ENCODE results near the gene SPATA3.

SPATA3 gene

GRCh38 chr2:230954746-230955145 is 41.2 kb upstream of the SPATA3 start:
- Histone ChIP-seq H3K27ac (ENCODE audit: low read depth in 2 of 2, low read length in 2 of 2) (no peak overlapping the region), H3K4me3 (ENCODE audit: low read length in 2 of 2) (no peak overlapping the region), H3K4me1 (ENCODE audit: control insufficient read depth in 2 of 2, insufficient read depth in 2 of 2, low read length in 2 of 2) (no peaks in the 10 kb centered on the region), H3K9me3 (ENCODE audit: control insufficient read depth in 2 of 2, low read length in 2 of 2) (no peaks in the 10 kb centered on the region), H3K27me3 (ENCODE audit: control insufficient read depth in 2 of 2, insufficient read depth in 2 of 2, low read length in 2 of 2) (peaks cover 5 to 7% of the 10 kb centered on the region in 2 donors), H3K9ac (ENCODE audit: low read depth in 1 of 2, low read length in 2 of 2) (no peak overlapping the region), H3K36me3 (ENCODE audit: control insufficient read depth in 2 of 2, insufficient read depth in 2 of 2, low read length in 2 of 2) (no peaks in the 10 kb centered on the region)

GRCh38 chr2:230955163-230955737 is 40.7 kb upstream of the SPATA3 start:
- H3K27me3 ChIP-seq (ENCODE audit: control insufficient read depth in 2 of 2, insufficient read depth in 2 of 2, low read length in 2 of 2), result peaks cover 5 to 7% of the 10 kb centered on the region in 2 donors
- H3K4me1 ChIP-seq (ENCODE audit: control insufficient read depth in 2 of 2, insufficient read depth in 2 of 2, low read length in 2 of 2), result no peaks in the 10 kb centered on the region
- no peak overlapping the region for H3K27ac ChIP-seq (ENCODE audit: low read depth in 2 of 2, low read length in 2 of 2)
- no peaks in the 10 kb centered on the region for H3K9me3 ChIP-seq (ENCODE audit: control insufficient read depth in 2 of 2, low read length in 2 of 2)
- H3K36me3 ChIP-seq (ENCODE audit: control insufficient read depth in 2 of 2, insufficient read depth in 2 of 2, low read length in 2 of 2), result no peaks in the 10 kb centered on the region
- H3K4me3 ChIP-seq (ENCODE audit: low read length in 2 of 2), result no peak overlapping the region
- H3K9ac ChIP-seq (ENCODE audit: low read depth in 1 of 2, low read length in 2 of 2), result no peak overlapping the region

DNA sequence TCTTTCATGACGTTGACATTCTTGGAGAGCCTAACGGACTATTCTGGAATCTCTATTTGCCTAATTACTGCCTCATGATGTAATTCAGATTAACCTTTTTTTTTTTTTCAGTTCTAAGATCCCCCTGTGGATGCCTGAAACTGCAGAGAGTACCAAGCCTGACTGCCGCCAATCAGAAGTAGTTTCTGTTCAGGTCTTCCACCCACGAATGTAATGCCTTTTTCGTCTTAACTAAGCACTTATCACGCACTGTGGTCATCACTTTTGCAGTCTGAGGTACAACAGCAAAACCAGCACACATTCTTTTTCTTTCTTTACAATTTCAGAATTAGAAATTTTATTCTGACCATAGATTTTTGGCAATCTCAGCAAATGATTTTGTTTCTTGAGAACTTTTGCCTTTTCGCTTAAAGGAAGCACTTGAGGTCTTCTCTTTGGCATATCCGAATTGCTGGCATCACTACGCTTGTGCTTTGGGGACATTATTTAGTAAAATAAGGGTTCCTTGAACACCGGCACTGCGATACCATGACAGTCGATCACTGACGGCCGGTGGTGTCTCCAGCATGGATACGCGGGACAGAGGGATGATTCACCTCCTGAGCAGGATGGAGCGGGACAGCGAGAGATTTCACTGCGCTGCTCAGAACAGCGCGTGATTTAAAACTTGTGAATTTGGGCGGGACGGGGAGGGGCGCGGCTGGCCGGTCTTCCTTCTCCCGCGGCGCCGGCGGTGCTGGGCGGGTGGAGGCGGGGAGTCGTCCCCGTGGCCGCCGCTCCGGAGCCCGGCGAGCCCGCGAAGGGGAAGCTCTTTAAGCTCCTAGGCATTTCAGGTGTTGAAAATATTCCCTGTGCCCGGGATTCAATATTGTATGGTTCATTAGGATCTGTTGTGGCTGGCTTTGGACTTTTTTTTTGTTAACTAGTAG is 38.8 kb upstream of the SPATA3 start:
- no peaks in the 10 kb centered on the region for H3K36me3 ChIP-seq (ENCODE audit: control insufficient read depth in 2 of 2, insufficient read depth in 2 of 2, low read length in 2 of 2)
- H3K9me3 ChIP-seq (ENCODE audit: control insufficient read depth in 2 of 2, low read length in 2 of 2), result no peaks in the 10 kb centered on the region
- H3K4me1 ChIP-seq (ENCODE audit: control insufficient read depth in 2 of 2, insufficient read depth in 2 of 2, low read length in 2 of 2), result no peaks in the 10 kb centered on the region
- H3K4me3 ChIP-seq (ENCODE audit: low read length in 2 of 2), result peak overlapping the region; percentile 51 to 58
- no peak overlapping the region for H3K27ac ChIP-seq (ENCODE audit: low read depth in 2 of 2, low read length in 2 of 2)
- peak overlapping the region in 1 of 2 donors; percentile 37 for H3K9ac ChIP-seq (ENCODE audit: low read depth in 1 of 2, low read length in 2 of 2)
- H3K27me3 ChIP-seq (ENCODE audit: control insufficient read depth in 2 of 2, insufficient read depth in 2 of 2, low read length in 2 of 2), result peaks cover 5 to 7% of the 10 kb centered on the region in 2 donors

GRCh38 chr2:230957756-230958391 is 38.0 kb upstream of the SPATA3 start:
- H3K27me3 ChIP-seq (ENCODE audit: control insufficient read depth in 2 of 2, insufficient read depth in 2 of 2, low read length in 2 of 2), result peaks cover 5 to 7% of the 10 kb centered on the region in 2 donors
- peak overlapping the region in 1 of 2 donors; percentile 37 for H3K9ac ChIP-seq (ENCODE audit: low read depth in 1 of 2, low read length in 2 of 2)
- no peaks in the 10 kb centered on the region for H3K36me3 ChIP-seq (ENCODE audit: control insufficient read depth in 2 of 2, insufficient read depth in 2 of 2, low read length in 2 of 2)
- H3K4me3 ChIP-seq (ENCODE audit: low read length in 2 of 2), result peak overlapping the region in 1 of 2 donors; percentile 58
- H3K27ac ChIP-seq (ENCODE audit: low read depth in 2 of 2, low read length in 2 of 2), result no peak overlapping the region
- no peaks in the 10 kb centered on the region for H3K9me3 ChIP-seq (ENCODE audit: control insufficient read depth in 2 of 2, low read length in 2 of 2)
- no peaks in the 10 kb centered on the region for H3K4me1 ChIP-seq (ENCODE audit: control insufficient read depth in 2 of 2, insufficient read depth in 2 of 2, low read length in 2 of 2)

GRCh38 chr2:230958820-230959756 is 36.8 kb upstream of the SPATA3 start:
- no peak overlapping the region for H3K9ac ChIP-seq (ENCODE audit: low read depth in 1 of 2, low read length in 2 of 2)
- no peaks in the 10 kb centered on the region for H3K36me3 ChIP-seq (ENCODE audit: control insufficient read depth in 2 of 2, insufficient read depth in 2 of 2, low read length in 2 of 2)
- H3K4me1 ChIP-seq (ENCODE audit: control insufficient read depth in 2 of 2, insufficient read depth in 2 of 2, low read length in 2 of 2), result no peaks in the 10 kb centered on the region
- H3K9me3 ChIP-seq (ENCODE audit: control insufficient read depth in 2 of 2, low read length in 2 of 2), result no peaks in the 10 kb centered on the region
- H3K27ac ChIP-seq (ENCODE audit: low read depth in 2 of 2, low read length in 2 of 2), result no peak overlapping the region
- peaks cover 5 to 7% of the 10 kb centered on the region in 2 donors for H3K27me3 ChIP-seq (ENCODE audit: control insufficient read depth in 2 of 2, insufficient read depth in 2 of 2, low read length in 2 of 2)
- H3K4me3 ChIP-seq (ENCODE audit: low read length in 2 of 2), result no peak overlapping the region

DNA sequence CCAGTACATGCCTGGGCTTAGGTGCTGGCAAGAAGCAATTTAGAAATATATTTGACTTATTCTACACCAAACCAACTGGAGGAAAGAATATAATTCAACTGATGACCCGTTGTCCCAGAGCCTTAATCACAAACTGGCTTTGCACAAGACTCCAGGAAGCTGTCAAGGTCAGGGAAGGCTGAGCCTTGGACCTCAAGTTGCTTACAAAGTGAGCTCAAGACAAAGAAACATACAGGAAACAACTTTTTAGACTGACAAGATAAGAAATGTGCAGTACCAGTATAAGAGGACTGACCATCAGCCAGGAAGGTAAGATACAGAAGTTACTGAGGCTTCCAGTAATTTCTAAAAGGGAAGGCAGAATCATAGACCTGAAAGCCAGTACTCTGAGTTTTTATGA is 35.9 kb upstream of the SPATA3 start:
- no peak overlapping the region for H3K4me3 ChIP-seq (ENCODE audit: low read length in 2 of 2)
- no peak overlapping the region for H3K27ac ChIP-seq (ENCODE audit: low read depth in 2 of 2, low read length in 2 of 2)
- H3K9me3 ChIP-seq (ENCODE audit: control insufficient read depth in 2 of 2, low read length in 2 of 2), result no peaks in the 10 kb centered on the region
- H3K4me1 ChIP-seq (ENCODE audit: control insufficient read depth in 2 of 2, insufficient read depth in 2 of 2, low read length in 2 of 2), result no peaks in the 10 kb centered on the region
- no peak overlapping the region for H3K9ac ChIP-seq (ENCODE audit: low read depth in 1 of 2, low read length in 2 of 2)
- H3K27me3 ChIP-seq (ENCODE audit: control insufficient read depth in 2 of 2, insufficient read depth in 2 of 2, low read length in 2 of 2), result peaks cover 5 to 7% of the 10 kb centered on the region in 2 donors
- no peaks in the 10 kb centered on the region for H3K36me3 ChIP-seq (ENCODE audit: control insufficient read depth in 2 of 2, insufficient read depth in 2 of 2, low read length in 2 of 2)

DNA sequence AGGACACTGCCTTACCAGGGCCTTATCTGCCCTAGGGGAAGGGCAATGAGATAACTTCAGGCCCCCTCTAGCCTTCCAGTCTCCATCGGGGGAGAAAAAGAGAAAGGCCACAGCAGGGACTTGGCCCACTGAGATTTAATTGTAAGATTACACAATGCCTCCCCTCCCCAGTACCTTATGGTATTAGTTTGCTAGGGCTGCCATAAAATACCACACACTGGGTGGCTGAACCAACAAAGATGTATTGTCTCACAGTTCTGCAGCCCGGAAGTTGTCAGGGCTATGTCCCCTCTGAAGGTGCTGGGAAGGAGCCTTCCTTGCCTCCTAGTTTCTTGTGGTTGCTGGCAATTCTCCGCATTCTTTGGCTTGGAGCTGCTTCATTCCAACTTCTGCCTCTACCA is 34.8 kb upstream of the SPATA3 start:
- Histone ChIP-seq H3K4me3 (ENCODE audit: low read length in 2 of 2) (no peak overlapping the region), H3K9me3 (ENCODE audit: control insufficient read depth in 2 of 2, low read length in 2 of 2) (no peaks in the 10 kb centered on the region), H3K36me3 (ENCODE audit: control insufficient read depth in 2 of 2, insufficient read depth in 2 of 2, low read length in 2 of 2) (no peaks in the 10 kb centered on the region), H3K4me1 (ENCODE audit: control insufficient read depth in 2 of 2, insufficient read depth in 2 of 2, low read length in 2 of 2) (no peaks in the 10 kb centered on the region), H3K27ac (ENCODE audit: low read depth in 2 of 2, low read length in 2 of 2) (no peak overlapping the region), H3K27me3 (ENCODE audit: control insufficient read depth in 2 of 2, insufficient read depth in 2 of 2, low read length in 2 of 2) (peaks cover 5 to 7% of the 10 kb centered on the region in 2 donors), H3K9ac (ENCODE audit: low read depth in 1 of 2, low read length in 2 of 2) (no peak overlapping the region)

- no peak overlapping the region for H3K9ac ChIP-seq (ENCODE audit: low read depth in 1 of 2, low read length in 2 of 2)
- H3K27me3 ChIP-seq (ENCODE audit: control insufficient read depth in 2 of 2, insufficient read depth in 2 of 2, low read length in 2 of 2), result no peaks in the 10 kb centered on the region
- no peak overlapping the region for H3K4me3 ChIP-seq (ENCODE audit: low read length in 2 of 2)
- no peak overlapping the region for H3K27ac ChIP-seq (ENCODE audit: low read depth in 2 of 2, low read length in 2 of 2)
- H3K9me3 ChIP-seq (ENCODE audit: control insufficient read depth in 2 of 2, low read length in 2 of 2), result no peaks in the 10 kb centered on the region
- H3K36me3 ChIP-seq (ENCODE audit: control insufficient read depth in 2 of 2, insufficient read depth in 2 of 2, low read length in 2 of 2), result no peaks in the 10 kb centered on the region
- no peaks in the 10 kb centered on the region for H3K4me1 ChIP-seq (ENCODE audit: control insufficient read depth in 2 of 2, insufficient read depth in 2 of 2, low read length in 2 of 2)
Measured at GRCh38 chr2:230964136-230964730, 31.7 kb upstream of the SPATA3 start.

- no peaks in the 10 kb centered on the region for H3K4me1 ChIP-seq (ENCODE audit: control insufficient read depth in 2 of 2, insufficient read depth in 2 of 2, low read length in 2 of 2)
- no peak overlapping the region for H3K4me3 ChIP-seq (ENCODE audit: low read length in 2 of 2)
- no peaks in the 10 kb centered on the region for H3K36me3 ChIP-seq (ENCODE audit: control insufficient read depth in 2 of 2, insufficient read depth in 2 of 2, low read length in 2 of 2)
Measured at GRCh38 chr2:230967113-230967512, 28.8 kb upstream of the SPATA3 start.

More at GRCh38 chr2:230967113-230967512, 28.8 kb upstream of the SPATA3 start:
- Histone ChIP-seq H3K9ac (ENCODE audit: low read depth in 1 of 2, low read length in 2 of 2) (no peak overlapping the region), H3K9me3 (ENCODE audit: control insufficient read depth in 2 of 2, low read length in 2 of 2) (no peaks in the 10 kb centered on the region), H3K27ac (ENCODE audit: low read depth in 2 of 2, low read length in 2 of 2) (no peak overlapping the region), H3K27me3 (ENCODE audit: control insufficient read depth in 2 of 2, insufficient read depth in 2 of 2, low read length in 2 of 2) (no peaks in the 10 kb centered on the region)
